ENCODE results near the gene ZNF680. TPM values are rescaled to one million over a fixed set of nuclear protein-coding genes. Genes with fewer than 3 reads are reported as not detected.
A peak's percentile ranks its signal among the peaks of the same experiment; 100 is the strongest.

The ZNF680 gene
- total RNA-seq, 4 donors from 2014 or later, result 4.7 to 33.6 (median 15.1) TPM

- ATAC-seq (ENCODE audit: low FRiP score), result no peak
- TF ChIP-seq CTCF (IDR thresholded peaks at IDR 0.05), result no peak
- DNase-seq (ENCODE audit: low spot score), result no peak
Measured at GRCh38 chr7:64602518-64602917, 39.6 kb upstream of the ZNF680 start.

- no peak for DNase-seq (ENCODE audit: low spot score)
- TF ChIP-seq CTCF (IDR thresholded peaks at IDR 0.05), result no peak
- no peak for ATAC-seq (ENCODE audit: low FRiP score)
Measured at GRCh38 chr7:64602086-64602485, 39.2 kb upstream of the ZNF680 start.

GRCh38 chr7:64599359-64599758 lies 36.5 kb upstream of the ZNF680 start:
- no peak for TF ChIP-seq CTCF (IDR thresholded peaks at IDR 0.05)
- no peak for DNase-seq (ENCODE audit: low spot score)
- no peak for ATAC-seq (ENCODE audit: low FRiP score)

GRCh38 chr7:64590971-64591370 lies 28.1 kb upstream of the ZNF680 start:
- DNase-seq (ENCODE audit: low spot score) (no peak), ATAC-seq (ENCODE audit: low FRiP score) (no peak)
- no peak for TF ChIP-seq CTCF (IDR thresholded peaks at IDR 0.05)

- DNase-seq (ENCODE audit: low spot score) (no peak), ATAC-seq (ENCODE audit: low FRiP score) (peak; percentile 66)
- no peak for TF ChIP-seq CTCF (IDR thresholded peaks at IDR 0.05)
Measured at GRCh38 chr7:64581926-64582894, 19.3 kb upstream of the ZNF680 start.

- no peak for DNase-seq (ENCODE audit: low spot score)
- no peak for TF ChIP-seq CTCF (IDR thresholded peaks at IDR 0.05)
- no peak for ATAC-seq (ENCODE audit: low FRiP score)
Measured at GRCh38 chr7:64581391-64581790, 18.5 kb upstream of the ZNF680 start.

Data from omental fat pad (tissue), 4 donors.